LNCAP (cell line): Measurements from ENCODE around the gene JPT2.

ENCODE experiments used
- CTCF ChIP-seq: fragments of 450-650 bp; IDR thresholded peaks from 2 replicates; pipeline ENCODE4 v1.5.1; 2017; ENCODE audit warnings: mild to moderate bottlenecking

Gene JPT2

GRCh38 chr16:1745900-1746692, 68.0 kb downstream of the JPT2 start:
- TF ChIP-seq CTCF: no peak

DNA sequence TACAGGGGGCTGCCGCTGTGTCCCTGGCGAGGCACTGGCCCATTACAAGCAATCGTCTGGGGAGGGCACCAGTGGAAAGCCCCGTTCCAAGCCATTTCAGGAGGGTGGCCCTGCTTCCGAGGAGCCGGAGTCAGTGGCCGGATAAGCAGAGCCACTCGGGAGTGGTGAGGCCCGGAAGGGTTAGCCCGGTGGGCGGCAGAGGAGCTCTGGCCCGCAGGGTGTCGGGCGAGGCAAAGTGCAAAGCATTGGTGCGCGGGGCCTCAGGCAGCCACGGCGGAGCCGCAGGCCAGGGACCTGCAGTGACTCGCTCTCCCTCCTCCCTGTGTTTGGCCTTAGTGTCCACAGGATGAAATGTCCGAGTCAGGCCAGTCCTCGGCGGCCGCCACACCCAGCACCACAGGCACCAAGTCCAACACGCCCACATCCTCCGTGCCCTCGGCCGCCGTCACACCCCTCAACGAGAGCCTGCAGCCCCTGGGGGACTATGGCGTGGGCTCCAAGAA, 68.7 kb downstream of the JPT2 start:
- no peak for TF ChIP-seq CTCF

- TF ChIP-seq CTCF: no peak
Measured at GRCh38 chr16:1747934-1748333, 69.9 kb downstream of the JPT2 start.

DNA sequence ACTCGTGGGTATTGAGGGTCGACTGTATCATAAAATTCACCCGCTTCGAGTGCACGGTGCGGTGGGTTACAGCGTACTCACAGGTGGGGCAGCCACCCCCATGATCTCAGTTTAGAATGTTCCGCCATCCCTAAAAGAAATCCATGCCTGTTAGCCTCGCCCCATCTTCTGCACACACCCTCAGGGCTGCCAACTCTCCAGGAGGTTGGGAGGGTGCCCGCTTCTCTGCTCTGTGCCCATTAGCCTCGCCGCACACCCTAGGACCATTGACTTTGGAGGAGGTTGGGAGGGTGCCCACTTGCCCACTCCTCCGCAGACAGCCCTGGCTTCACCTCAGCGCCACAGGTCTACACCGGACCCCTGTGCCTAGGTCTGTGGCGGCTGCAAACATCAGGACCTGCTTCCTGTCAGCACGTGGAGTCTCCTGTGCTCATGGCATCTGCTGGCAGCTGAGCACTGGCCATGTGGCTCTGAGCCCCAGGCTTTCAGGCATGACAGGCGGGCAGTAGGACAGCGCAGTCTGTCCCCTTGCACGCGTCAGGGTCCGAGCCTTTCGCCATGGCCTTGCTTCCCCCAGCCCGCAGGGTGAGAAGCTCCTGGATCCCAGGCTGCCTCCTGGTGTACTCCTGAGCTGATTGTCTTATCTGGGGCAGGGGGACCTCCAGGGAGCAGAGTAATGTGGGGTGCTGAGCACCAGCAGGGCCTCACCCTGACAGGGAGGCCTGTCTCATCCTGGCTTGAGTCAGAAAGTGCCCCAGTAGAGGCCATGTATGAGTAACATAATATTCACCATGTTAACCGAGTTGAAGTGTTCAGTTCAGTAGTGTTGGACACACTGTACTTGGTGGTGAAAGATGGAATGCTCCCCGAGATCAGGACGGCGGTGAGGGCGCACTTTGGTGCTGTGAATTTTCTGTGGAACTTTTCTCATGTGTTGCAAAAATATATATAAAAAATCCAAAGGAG, 71.4 kb downstream of the JPT2 start:
- TF ChIP-seq CTCF: no peak
